GM12874 (cell line): ENCODE data around the gene EHMT1.

Experiments used
- TF ChIP-seq, protein P1 (sequence below): IDR thresholded peaks from 2 replicates; pipeline ENCODE4 v1.5.1; 2011; ENCODE audit warnings: low read depth, mild to moderate bottlenecking, control low read depth, low read length, moderate library complexity; ENCODE audit not compliant: insufficient read depth

EHMT1 gene

DNA sequence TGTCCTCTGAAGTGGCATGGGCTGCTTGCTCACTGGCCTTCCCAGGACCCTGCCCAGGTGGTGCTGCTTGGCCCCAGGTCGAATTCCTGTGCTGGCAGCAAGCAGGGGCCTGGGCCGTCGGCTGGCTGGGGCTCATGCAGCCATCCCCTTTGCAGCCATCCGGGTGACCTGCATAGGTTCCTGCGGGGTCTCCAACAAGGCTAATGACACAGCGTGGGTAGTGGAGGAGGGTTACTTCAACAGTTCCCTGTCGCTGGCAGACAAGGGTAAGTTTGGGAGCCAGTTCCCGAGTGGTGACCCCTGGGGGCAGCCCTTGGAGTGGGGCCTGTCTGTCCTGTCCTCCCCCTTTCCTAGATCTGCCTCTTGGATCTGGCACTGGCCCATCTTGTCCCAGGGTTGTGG, 6.1 kb upstream of the EHMT1 start:
- TF ChIP-seq, protein P1, sequence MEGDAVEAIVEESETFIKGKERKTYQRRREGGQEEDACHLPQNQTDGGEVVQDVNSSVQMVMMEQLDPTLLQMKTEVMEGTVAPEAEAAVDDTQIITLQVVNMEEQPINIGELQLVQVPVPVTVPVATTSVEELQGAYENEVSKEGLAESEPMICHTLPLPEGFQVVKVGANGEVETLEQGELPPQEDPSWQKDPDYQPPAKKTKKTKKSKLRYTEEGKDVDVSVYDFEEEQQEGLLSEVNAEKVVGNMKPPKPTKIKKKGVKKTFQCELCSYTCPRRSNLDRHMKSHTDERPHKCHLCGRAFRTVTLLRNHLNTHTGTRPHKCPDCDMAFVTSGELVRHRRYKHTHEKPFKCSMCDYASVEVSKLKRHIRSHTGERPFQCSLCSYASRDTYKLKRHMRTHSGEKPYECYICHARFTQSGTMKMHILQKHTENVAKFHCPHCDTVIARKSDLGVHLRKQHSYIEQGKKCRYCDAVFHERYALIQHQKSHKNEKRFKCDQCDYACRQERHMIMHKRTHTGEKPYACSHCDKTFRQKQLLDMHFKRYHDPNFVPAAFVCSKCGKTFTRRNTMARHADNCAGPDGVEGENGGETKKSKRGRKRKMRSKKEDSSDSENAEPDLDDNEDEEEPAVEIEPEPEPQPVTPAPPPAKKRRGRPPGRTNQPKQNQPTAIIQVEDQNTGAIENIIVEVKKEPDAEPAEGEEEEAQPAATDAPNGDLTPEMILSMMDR, result no peak

DNA sequence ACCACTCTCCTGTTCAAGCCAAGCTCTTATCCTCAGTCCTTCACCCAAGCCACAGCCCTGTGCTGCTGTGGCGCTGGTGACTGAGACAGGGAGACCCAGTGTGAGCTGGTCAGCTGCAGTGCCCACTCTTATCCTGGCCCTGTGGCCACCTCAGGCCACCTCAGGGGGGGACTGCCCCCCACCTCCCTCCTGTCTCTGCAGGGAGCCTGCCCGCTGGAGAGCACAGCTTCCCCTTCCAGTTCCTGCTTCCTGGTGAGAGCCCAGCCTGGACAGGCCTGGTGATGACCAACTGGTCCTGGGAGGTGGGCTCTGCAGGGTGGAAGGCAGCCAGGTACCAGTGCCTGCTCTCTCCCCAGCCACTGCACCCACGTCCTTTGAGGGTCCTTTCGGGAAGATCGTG, 5.5 kb upstream of the EHMT1 start:
- TF ChIP-seq, protein P1, result no peak

DNA sequence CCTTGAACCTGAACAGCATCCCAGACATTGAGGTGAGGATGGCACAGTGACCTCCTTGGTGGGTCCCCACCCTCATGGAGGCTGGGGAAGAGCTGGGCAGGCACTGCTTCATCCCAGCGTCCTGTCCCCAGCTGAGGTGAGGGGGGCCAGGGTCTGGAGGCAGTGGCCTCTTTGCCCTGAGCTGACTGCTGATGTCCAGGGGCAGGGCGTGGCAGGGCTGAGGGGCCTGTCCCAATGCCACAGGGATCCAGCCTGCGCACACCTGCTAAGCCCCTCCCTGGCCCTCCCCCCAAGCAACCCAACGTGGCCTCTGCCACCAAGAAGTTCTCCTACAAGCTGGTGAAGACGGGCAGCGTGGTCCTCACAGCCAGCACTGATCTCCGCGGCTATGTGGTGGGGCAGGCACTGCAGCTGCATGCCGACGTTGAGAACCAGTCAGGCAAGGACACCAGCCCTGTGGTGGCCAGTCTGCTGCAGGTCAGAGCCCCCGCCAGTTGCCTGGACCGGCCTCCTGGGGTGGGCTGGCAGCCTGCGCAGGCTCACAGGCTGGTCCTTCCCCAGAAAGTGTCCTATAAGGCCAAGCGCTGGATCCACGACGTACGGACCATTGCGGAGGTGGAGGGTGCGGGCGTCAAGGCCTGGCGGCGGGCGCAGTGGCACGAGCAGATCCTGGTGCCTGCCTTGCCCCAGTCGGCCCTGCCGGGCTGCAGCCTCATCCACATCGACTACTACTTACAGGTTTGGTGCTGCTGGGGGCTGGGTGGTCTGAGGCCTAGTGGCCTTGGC, 4.9 kb upstream of the EHMT1 start:
- TF ChIP-seq, protein P1, result no peak

DNA sequence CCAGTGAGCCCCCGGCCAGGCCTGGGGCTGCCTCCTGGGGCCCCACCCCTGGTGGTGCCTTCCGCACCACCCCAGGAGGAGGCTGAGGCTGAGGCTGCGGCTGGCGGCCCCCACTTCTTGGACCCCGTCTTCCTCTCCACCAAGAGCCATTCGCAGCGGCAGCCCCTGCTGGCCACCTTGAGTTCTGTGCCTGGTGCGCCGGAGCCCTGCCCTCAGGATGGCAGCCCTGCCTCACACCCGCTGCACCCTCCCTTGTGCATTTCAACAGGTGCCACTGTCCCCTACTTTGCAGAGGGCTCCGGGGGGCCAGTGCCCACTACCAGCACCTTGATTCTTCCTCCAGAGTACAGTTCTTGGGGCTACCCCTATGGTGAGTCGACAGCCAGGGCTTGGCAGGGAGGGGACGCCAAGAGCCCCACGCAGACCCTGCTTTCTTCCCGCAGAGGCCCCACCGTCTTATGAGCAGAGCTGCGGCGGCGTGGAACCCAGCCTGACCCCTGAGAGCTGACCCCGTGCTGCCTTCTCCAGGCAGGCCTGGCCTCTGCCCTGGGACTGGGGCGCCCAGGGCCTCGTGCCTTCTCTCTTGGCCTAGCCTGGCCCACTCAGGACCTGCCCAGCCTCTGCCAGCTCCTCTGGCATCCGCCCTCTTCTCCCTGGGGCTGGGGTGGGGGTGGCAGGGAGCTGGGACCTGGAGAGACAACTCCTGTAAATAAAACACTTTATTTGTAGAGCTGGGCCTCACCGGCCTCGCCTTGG, 4.0 kb upstream of the EHMT1 start:
- TF ChIP-seq, protein P1, result no peak

DNA sequence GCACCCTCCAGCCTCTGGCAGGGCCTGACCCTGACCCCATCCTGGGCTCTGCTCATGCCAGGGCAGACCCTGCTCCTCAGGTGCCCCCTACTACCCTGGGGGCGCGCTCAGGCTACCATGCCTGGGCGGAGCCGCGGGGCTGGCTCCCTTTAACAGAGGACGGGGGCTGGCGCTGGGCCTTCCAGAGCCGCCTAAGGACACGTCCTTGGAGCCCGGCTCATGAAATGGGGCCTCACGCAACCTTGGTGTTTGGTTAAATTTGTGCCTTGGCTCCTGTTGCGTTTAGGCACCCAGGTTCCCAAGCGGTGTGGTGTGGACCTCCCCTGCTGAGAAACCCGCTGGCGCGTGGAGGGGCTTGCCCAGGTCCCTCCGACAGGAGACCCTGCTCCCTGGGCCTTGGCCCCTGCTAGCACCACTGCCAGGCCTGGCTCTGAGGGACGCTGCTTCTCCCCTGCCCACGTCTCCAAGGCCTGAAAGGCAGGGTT, 3.4 kb upstream of the EHMT1 start:
- TF ChIP-seq, protein P1, result no peak

DNA sequence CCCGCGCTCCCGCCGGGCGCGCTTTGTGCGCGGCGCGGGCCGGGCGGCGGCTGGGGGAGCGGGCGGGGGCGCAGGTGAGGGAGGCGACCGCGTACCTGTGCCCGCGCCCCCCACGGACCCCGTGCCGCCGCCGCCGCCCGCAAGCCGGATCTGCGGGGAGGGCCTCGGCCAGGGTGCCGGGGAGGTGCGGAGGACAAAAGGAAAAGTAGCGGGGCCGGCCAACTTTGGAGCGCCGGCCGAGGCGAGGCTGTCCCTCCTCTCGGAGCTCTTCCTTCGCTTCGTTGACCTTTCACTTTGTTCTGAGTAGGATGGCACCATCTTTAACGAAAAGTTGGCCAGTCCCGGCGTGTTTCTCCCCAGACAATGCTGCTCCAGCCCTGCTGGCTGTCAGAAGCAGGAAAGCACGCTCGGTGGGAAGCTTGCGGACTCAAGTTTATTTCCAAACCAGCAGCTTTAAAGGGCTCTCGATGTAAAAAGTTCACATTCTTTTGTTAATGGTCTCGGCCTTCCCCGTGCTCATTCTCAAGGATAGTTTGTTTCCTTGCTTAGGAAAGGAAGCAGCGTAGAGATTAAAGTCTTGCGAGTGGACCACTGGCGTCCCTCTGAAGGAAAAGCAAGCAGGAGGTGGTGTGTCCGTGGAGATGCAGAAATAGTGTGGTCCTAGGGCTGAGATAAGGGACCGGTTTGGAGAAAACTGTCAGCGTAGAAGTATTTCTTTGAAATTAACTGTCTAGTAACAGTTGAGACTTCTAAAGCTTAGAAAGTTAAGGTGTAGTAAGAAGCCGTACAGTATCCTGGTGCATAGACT, 639 bp downstream of the EHMT1 start:
- TF ChIP-seq, protein P1, result no peak

DNA sequence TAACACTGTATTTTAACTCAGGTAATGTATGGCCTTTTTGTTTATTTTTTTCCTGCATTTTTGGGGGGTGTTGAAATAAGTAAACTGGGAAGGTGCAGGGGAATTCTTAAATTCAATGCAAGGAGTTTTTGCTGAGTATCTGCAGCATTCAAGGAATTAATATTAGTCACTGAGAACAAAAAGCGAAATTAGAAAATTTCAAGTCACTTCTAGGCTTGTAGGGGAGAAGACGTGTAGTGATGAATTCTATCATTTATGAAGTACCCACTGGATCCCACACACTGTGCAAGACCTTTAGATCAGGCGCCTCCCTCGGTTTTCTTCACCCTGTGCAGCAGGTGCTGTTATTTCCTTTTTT, 1.2 kb downstream of the EHMT1 start:
- TF ChIP-seq, protein P1, result no peak
